ENCODE results near the gene GUSB. TPM values are rescaled to one million over a fixed set of nuclear protein-coding genes. Genes with fewer than 3 reads are reported as not detected.
"Not testable (repeated sequence)": the region's sequence is repeated elsewhere in the genome, so short reads cannot be mapped to it uniquely, and the experiment has no call there.

Gene GUSB
- total RNA-seq, 6 experiments from 2014 or later: 17.5 to 29.1 (median 27.4) TPM

DNA sequence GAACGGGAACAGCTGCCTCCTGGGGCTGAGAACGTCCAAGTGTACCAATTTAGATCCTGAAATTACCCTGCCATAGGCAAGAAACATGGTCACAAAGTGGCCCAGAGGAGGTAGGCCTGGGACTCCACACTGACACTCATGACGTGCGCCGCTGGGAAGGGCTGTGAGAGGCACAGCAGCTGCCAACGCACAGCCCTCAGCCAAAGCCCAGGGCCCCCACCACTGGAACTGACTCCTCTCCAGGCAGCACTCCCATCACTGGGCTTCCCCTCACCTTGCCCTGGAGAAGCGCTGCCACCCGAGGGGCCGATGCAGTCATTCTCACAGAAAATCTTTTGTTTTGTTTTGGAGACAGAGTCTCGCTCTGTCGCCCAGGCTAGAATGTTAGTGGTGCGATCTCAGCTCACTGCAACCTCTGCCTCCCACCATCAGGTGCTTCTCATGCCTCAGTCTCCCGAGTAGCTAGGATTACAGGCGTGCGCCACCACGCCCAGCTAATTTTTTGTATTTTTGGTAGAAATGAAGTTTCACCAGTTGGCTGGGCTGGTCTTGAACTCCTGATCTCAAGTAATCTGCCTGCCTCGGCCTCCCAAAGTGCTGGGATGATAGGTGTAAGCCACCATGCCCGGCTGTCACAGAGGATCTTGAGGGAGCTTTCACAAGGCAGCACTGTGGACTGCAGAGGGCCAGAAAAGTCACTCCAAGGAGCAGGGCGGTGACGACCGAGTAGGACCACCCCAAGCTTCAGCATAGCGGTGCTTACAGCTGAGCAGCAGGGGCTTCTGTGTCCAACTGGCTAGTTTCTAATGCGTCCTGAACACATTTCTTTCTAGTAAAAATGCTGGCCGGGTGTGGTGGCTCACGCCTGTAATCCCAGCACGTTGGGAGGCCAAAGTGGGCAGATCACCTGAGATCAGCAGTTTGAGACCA is 13.5 kb downstream of the GUSB start:
- DNase-seq: no peak
- H3K36me3 Mint-ChIP-seq (ENCODE audit: low read depth): peaks cover 43% of the 10 kb centered on the region
- TF ChIP-seq, protein P1, sequence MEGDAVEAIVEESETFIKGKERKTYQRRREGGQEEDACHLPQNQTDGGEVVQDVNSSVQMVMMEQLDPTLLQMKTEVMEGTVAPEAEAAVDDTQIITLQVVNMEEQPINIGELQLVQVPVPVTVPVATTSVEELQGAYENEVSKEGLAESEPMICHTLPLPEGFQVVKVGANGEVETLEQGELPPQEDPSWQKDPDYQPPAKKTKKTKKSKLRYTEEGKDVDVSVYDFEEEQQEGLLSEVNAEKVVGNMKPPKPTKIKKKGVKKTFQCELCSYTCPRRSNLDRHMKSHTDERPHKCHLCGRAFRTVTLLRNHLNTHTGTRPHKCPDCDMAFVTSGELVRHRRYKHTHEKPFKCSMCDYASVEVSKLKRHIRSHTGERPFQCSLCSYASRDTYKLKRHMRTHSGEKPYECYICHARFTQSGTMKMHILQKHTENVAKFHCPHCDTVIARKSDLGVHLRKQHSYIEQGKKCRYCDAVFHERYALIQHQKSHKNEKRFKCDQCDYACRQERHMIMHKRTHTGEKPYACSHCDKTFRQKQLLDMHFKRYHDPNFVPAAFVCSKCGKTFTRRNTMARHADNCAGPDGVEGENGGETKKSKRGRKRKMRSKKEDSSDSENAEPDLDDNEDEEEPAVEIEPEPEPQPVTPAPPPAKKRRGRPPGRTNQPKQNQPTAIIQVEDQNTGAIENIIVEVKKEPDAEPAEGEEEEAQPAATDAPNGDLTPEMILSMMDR (IDR thresholded peaks at IDR 0.05): no peak

DNA sequence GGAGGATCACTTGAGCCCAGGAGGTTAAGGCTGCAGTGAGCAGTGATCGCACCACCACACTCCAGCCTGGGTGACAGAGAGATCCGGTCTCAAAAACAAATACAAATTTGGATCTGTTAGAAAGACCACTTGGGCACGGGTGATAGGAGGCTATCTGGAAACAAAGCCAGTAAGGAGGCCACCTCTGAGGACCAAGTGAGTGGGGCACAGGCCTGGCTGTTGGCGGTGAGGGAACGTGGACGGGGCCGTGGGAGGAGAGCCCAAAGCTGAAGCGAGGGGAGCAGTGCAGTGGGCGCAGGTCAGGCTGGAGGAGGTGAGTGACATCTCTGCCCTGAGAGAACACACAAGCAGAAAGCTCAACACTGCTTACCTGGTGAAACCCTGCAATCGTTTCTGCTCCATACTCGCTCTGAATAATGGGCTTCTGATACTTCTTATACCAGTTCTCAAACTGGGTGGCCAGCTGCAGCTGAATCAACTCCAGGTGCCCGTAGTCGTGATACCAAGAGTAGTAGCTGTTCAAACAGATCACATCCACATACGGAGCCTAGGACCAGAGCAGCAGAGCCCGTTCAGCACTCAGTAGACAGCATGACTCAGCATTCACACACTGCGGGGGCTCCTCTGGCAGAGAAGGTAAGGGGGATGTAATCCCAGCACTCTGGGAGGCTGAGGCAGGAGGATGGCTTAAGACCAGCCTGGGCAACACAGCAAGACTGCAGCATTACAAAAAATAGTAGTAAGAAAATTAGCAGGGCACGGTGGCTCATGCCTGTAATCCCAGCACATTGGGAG is 14.5 kb downstream of the GUSB start:
- no peak for DNase-seq
- TF ChIP-seq, protein P1 (IDR thresholded peaks at IDR 0.05): no peak
- Mint-ChIP-seq H3K9me3 (no peaks in the 10 kb centered on the region), H3K4me1 (ENCODE audit: low read depth) (no peaks in the 10 kb centered on the region), H3K4me3 (no peak overlapping the region), H3K27ac (no peak overlapping the region), H3K27me3 (ENCODE audit: insufficient read depth) (peaks cover 5% of the 10 kb centered on the region; the same call in 1 of the 2 replicates), H3K36me3 (ENCODE audit: low read depth) (peaks cover 47% of the 10 kb centered on the region)

More for the DNA sequence above, 13.5 kb downstream of the GUSB start:
- Mint-ChIP-seq H3K9me3 (no peaks in the 10 kb centered on the region), H3K4me1 (ENCODE audit: low read depth) (no peaks in the 10 kb centered on the region), H3K27ac (no peak overlapping the region), H3K4me3 (no peak overlapping the region), H3K27me3 (ENCODE audit: insufficient read depth) (peaks cover 5% of the 10 kb centered on the region; the same call in 1 of the 2 replicates)

DNA sequence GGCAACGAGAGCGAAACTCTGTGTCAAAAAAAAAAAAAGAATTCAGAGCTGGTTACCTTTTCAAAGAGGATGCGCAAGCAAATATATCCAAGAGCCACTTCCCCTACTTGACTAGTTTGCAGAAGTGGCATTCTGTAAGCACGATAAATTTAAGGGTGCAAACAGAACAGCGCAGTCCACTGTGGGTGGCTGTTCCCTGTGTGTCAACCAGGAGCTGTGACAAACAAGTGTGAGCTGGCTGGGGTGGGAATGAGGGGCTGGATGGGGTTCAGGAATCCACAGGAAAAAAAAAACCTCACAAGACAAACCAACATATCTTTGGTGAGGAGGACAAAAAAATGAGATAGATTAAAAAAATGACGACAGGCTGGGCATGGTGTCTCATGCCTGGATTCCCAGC is 15.9 kb downstream of the GUSB start:
- no peak for DNase-seq
- Mint-ChIP-seq H3K36me3 (ENCODE audit: low read depth) (peaks cover 43% of the 10 kb centered on the region), H3K4me3 (no peak overlapping the region), H3K27me3 (ENCODE audit: insufficient read depth) (peaks cover 5% of the 10 kb centered on the region; the same call in 1 of the 2 replicates), H3K9me3 (no peaks in the 10 kb centered on the region), H3K4me1 (ENCODE audit: low read depth) (no peaks in the 10 kb centered on the region), H3K27ac (no peak overlapping the region)
- TF ChIP-seq, protein P1 (IDR thresholded peaks at IDR 0.05): no peak

DNA sequence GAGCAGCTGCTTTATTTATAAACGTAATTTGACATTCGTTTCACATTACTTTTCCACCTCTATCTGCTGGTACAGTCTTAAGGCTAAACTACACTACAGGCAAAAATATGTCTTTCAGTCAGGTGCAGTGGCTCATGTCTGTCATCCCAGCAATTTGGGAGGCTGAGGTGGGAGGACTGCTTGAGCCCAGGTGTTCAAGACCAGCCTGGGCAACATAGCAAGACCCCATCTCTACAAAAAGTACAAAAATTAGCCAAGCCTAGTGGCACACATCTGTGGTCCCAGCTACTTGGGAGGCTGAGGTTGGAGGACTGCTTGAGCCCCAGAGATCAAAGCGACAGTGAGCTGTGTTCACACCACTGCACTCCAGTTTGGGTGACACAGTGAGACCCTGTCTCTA is 17.3 kb downstream of the GUSB start:
- not testable (repeated sequence) for DNase-seq; H3K27me3 Mint-ChIP-seq (ENCODE audit: insufficient read depth); H3K9me3 Mint-ChIP-seq; H3K4me3 Mint-ChIP-seq; H3K27ac Mint-ChIP-seq; H3K4me1 Mint-ChIP-seq (ENCODE audit: low read depth)
- peaks cover 41% of the 10 kb centered on the region for H3K36me3 Mint-ChIP-seq (ENCODE audit: low read depth)

DNA sequence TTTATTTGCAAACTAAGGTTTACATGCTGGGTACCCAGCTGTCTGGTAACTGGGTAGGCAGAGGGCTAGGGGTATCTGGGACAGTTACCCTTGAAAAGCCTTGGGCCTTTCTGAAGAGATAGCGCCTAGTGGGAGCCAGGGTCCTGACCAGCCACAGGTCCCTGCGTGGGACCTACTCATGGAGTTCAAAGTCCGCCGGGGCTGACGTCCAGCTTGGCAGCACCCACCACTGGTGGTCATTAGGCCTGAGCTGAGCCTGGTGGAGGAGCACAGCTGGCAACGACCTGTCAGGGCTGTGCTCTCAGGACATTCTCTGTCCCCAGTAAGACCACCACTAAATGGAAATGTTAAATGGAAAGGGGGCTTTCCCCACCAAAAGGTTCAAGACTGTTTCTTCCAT is 20.0 kb downstream of the GUSB start:
- TF ChIP-seq, protein P1 (IDR thresholded peaks at IDR 0.05): no peak
- H3K36me3 Mint-ChIP-seq (ENCODE audit: low read depth): peaks cover 38% of the 10 kb centered on the region
- H3K4me1 Mint-ChIP-seq (ENCODE audit: low read depth): no peaks in the 10 kb centered on the region
- H3K27me3 Mint-ChIP-seq (ENCODE audit: insufficient read depth): peaks cover 5% of the 10 kb centered on the region; the same call in 1 of the 2 replicates
- no peaks in the 10 kb centered on the region for H3K9me3 Mint-ChIP-seq
- no peak for DNase-seq
- no peak overlapping the region for H3K4me3 Mint-ChIP-seq
- H3K27ac Mint-ChIP-seq: no peak overlapping the region
